ENCODE data around the gene COL16A1.
"Not testable (repeated sequence)": the region's sequence is repeated elsewhere in the genome, so short reads cannot be mapped to it uniquely, and the experiment has no call there.

Gene COL16A1

DNA sequence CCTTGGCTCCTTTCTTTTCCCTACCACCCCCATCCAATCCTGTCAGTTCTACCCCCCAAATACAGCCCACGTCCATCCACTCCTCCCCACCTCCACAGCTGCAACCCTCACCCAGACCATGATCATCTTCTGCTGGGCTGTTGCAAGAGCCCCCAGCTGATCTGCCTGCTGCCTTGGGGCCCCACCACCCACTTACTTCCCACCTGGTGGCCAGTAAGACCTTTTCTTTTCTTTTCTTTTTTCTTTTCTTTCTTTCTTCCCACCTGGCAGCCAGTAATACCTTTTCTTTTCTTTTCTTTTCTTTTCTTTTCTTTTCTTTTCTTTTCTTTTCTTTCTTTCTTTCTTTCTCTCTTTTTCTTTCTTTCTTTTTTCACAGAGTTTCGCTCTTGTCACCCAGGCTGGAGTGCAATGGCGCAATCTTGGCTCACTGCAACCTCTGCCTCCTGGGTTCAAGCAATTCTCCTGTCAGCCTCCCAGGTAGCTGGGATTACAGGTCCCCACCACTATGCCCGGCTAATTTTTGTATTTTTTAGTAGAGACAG is 3.3 kb upstream of the COL16A1 start:
- DNase-seq (ENCODE audit: low read depth in 2 of 2), result not testable (repeated sequence)

DNA sequence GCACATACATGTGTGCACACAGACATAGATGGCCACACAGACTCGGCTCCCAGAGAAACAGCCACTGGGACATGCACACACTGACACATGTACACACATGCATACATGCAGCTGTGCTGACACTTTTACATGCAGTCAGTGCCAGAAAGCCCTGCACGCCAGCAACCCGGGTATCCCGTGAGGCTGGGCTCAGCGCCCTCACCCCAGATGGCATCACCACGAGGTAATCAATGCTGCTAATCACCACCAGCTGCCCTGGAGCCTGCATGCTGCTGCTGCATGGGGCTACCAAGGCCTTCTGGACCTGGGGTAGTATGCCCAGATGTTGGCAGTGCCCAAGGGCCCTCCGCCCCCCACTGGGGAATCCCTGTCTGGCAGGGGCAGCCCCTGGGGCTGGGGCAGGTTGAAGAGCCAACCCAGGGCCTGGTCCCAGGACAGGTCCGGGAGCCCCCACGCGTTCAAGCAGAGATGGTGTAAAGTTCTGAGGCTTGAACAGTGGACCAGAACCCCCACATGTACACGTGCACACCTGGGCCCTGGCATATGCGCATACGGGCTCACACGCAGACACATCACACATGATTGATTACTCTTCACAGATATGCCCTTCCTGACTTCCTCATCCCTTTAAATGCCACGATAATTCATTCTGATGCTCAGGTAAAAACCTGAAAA is 2.7 kb upstream of the COL16A1 start:
- no peak for DNase-seq (ENCODE audit: low read depth in 2 of 2)

DNA sequence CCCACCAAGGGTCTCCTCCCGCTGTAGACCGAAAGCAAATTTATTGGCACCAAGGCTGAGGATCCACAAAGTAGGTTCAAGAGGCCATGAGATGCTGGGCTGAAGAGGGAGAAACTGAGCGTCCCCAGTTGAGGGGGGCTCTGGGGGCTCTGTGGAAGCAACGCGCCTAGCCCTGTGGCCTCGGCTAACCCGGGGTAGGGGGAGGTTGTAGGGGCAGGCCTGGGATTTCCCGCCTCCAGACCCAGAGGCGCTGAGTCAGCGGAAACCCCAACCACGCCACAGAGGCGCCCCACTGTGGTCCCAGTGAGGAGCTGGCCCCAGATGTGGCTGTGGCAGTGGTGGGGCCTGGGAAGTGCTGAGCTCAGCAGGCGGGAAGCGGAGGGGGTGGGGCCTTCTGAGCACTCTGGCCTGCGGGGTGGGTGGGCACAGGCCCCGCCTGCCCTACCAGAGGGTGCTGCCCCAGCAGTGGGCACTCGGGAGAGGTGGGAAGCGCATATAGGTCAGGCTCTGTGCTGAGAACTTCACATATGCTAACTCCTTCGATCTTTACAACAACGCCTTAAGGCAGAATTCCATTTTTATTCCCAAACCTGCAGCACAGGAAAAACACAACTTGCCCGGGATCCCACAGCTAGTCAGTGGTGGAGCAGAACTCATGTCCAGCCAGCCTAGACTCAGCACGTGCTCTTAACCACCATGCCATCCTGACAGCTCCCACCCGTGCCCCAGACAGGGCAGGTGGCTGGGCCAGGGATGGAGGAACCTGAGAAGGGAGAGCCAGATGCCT is 1.5 kb upstream of the COL16A1 start:
- peak; percentile 9 to 34 for DNase-seq (ENCODE audit: low read depth in 2 of 2)

DNA sequence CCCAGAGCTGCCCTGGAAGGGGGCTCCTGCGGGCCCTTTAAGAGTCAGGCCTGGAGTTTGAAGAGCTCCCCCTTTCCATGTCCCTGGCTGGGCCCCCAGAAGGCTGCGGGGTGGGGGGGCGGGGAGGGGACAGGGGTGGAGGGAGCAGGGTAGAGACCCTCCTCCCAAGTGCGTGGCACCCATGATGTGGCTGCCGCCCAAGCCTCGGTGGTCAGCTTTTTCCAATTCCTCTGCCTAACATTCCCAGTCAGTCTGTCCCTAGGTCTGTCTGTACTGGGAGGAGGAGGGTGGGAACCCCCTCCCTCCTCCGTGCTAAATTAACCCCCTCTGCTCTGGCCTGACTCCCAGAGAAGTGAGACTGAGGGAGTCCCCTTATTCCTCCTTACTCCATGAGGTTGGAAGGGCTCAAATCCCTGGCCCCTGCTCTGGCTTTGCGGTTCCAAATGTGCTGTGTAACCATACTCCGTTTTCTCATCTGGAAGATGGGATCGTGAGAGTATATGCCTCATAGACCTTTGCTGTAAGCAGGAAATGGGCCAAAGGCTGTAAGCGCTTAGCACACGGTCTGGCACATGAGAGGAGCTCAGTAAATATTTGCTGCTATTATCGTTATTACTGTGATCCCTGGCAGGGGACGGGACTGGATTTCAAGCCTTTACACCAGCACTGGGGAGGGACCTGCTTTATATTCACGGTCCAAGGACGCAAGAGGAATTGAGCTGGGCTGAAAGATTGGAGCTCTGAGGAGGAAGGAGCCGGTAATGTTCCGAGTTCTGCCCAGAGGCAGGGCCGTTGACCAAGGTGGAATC is 658 bp upstream of the COL16A1 start:
- no peak for DNase-seq (ENCODE audit: low read depth in 2 of 2)

- no peak for DNase-seq (ENCODE audit: low read depth in 2 of 2)
Measured at GRCh38 chr1:31702836-31703404, 897 bp downstream of the COL16A1 start.

DNA sequence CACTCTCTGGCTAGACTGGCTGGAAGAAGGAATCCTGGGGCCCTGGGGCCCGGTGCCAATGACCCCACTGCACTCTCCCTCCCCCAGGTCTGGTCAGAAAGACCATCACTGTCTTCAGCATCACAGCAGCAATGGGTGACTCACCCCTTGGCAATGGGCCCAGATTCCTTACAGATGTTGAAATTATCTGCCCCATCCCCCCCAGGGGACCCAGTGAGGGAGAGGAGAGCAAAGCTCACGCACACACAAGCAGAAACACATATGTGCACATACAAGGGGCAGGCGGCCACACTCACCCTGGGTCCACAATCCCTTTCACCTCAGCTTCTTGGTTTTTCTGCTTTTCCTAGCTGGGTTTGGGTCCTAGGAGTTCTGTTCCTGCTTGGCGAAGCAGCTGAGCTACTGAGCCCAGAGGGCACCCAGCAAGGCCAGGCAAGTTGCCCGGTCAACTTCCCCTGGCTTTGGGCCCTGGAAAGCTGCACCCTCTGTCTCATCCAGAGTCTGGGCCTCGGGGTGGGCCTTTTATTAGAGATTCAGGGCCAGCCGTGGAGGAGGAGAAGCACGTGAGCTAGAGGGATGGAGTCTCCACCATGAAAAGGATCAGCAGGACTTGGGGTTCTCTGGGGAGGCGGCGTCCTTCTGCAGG is 2.6 kb downstream of the COL16A1 start:
- no peak for DNase-seq (ENCODE audit: low read depth in 2 of 2)

GRCh38 chr1:31700468-31701090 is 3.2 kb downstream of the COL16A1 start:
- no peak for DNase-seq (ENCODE audit: low read depth in 2 of 2)

- DNase-seq (ENCODE audit: low read depth in 2 of 2), result no peak
Measured at GRCh38 chr1:31699341-31699891, 4.4 kb downstream of the COL16A1 start.

- no peak for DNase-seq (ENCODE audit: low read depth in 2 of 2)
Measured at GRCh38 chr1:31697369-31697984, 6.3 kb downstream of the COL16A1 start.

- DNase-seq (ENCODE audit: low read depth in 2 of 2), result no peak
Measured at GRCh38 chr1:31696242-31696641, 7.6 kb downstream of the COL16A1 start.

- no peak for DNase-seq (ENCODE audit: low read depth in 2 of 2)
Measured at GRCh38 chr1:31695327-31695726, 8.5 kb downstream of the COL16A1 start.

- no peak for DNase-seq (ENCODE audit: low read depth in 2 of 2)
Measured at GRCh38 chr1:31694964-31695313, 8.9 kb downstream of the COL16A1 start.

DNA sequence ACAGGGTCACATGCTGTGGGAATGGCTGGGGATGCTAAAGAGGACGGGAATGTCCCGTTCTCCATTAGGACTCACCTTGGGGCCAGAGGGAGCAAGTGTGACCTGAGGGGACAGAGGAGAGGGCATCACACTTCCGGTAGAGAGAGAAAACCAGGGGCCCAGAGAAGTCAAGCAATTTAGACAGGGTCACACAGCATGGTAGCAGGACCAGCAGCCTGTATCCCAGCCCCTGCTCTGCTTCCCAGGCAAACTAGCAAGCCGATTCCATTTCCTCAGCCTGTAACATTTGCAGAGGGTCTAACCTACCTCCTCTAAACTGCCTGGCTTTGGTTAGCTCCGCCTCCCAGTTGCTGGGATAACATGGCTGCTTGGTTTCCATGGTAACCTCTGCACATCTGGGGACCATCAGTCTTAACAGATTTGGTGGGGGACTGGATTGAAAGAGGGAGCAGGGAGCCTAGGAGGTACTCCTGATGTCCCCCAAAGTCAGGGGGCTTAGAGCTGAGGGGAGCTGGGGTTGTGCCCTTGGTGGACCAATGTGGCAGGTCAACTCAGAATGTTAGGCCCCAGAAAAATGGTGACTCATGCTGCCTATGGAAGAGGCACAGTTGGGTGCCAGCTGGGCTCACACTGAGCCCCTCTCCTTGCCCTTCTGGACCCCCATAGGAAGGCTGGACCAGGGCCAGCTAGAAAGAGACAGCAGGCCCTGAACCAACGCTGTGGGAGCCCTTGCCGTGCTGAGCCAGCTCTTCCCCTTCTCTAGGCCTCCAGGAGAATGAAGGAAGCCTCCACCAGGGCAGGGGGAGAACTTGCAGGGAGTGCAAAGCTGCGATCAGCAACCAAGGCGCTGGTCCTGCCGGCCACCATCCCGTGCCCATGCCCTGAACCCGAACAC is 9.5 kb downstream of the COL16A1 start:
- no peak for DNase-seq (ENCODE audit: low read depth in 2 of 2)

GRCh38 chr1:31693231-31693630 is 10.6 kb downstream of the COL16A1 start:
- DNase-seq (ENCODE audit: low read depth in 2 of 2), result no peak

DNA sequence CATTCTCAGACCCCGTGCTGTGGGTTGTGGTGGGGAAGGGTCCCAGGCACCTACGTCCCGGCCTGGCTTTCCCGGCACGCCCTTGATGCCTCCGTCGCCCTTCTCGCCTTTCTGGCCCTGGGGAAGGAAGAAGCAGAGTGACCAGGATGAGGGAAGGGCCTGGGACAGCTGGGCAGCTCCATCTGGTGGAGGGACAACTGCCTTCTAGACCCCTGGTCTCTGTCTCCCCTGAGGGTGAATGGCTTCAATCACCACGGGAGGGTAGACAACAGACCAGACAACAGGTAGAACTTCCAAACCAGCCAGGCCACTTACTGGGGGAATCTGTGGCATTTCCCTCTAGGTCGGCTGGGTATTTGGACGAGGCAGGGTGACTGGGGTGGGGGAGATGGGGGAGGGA is 11.9 kb downstream of the COL16A1 start:
- no peak for DNase-seq (ENCODE audit: low read depth in 2 of 2)

DNA sequence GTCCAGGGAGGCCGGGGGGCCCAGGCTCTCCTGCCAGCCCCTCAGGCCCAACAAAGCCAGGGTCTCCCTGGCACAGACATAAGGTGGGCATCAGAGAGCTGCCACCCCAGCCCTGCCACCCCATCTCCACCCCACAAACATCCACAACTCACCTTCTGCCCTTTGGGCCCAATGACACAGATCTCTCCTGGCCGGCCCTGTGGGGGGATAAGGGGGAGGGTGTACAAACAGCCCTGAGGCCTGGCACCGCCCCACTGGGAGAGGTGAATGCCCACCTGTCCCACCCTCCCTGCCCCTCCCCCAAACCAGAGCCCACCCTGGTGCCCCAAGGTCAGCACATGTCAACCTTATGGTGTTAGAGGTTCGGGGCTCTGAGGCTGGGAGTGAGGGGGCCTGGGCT is 12.4 kb downstream of the COL16A1 start:
- no peak for DNase-seq (ENCODE audit: low read depth in 2 of 2)

DNA sequence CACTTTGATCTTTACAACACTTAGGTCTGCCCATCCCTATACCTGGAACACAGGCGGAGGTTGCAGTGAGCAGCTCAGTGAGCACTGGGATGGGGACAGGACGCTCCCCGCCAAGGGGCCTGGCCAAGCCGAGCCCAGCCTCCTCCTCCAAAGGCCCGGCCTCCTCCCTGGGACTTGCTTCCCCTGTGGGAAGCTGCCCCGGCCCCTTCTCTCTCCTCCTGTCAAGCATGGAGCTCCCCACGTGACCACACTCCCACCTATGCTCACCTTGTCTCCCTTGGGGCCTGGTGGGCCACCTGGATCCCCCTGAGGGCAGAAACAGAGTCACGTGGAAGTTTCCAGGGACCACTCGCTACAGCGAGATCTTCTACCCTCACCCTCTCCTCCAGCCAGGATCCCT is 12.9 kb downstream of the COL16A1 start:
- no peak for DNase-seq (ENCODE audit: low read depth in 2 of 2)

DNA sequence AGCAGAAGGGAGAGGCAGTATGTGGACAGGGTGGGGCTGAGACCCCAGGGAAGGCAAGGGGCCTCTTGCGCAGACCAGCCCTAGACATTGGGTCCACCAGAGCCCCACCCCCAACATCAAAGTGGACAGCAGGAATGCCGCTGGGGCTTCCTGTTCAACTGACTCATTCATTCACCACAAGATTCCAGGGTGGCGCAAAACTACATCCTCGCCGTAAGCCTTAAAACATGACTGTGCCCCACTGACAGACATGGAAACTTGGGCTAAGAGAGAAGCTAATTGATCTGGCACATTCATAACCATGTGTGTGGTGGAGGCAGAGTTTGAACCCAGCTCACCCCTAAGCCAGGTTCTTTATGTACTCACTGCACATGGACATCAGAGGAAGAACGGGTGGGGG is 14.0 kb downstream of the COL16A1 start:
- DNase-seq (ENCODE audit: low read depth in 2 of 2), result no peak

GRCh38 chr1:31689379-31689778 is 14.4 kb downstream of the COL16A1 start:
- no peak for DNase-seq (ENCODE audit: low read depth in 2 of 2)

Data from stimulated activated CD4-positive, alpha-beta T cell treated with anti-CD3 and anti-CD28 coated beads, Interleukin-1b, Interleukin-23, amount 100 ng/mL, for 1 hour (primary cell).